GM23338 (cell line): ENCODE results near the gene CACNA1B. TPM values are rescaled to one million over a fixed set of nuclear protein-coding genes. Genes with fewer than 3 reads are reported as not detected.

Source experiments
- ATAC-seq: fragments of 200-7000 bp; cut with Tn5 transposase; 3 replicates; pipeline ENCODE4 v1.9.1; 2020
- DNase-seq: peaks from one replicate; pipeline ENCODE4 v3.0.0-alpha.2; 2015; ENCODE audit warnings: low spot score
- H2AFZ ChIP-seq: fragments of 200-600 bp; sonication (generic); 2 replicates; pipeline ENCODE4 v1.8.0; 2016; ENCODE audit warnings: antibody characterized with exemption, mild to moderate bottlenecking, moderate library complexity
- H3F3A ChIP-seq: fragments of 200-600 bp; sonication (generic); replicated peaks from 2 replicates; pipeline ENCODE4 v1.8.0; 2017; ENCODE audit warnings: antibody characterized with exemption, mixed run types, low read depth
- H3K27ac ChIP-seq: fragments of 200-600 bp; sonication (generic); 2 replicates; pipeline ENCODE4 v1.6.1; 2016; ENCODE audit warnings: low read depth
- H3K27me3 ChIP-seq: fragments of 200-600 bp; sonication (generic); 2 replicates; pipeline ENCODE4 v1.8.0; 2016; ENCODE audit warnings: mild to moderate bottlenecking, mixed run types, moderate library complexity; ENCODE audit not compliant: insufficient read depth
- H3K36me3 ChIP-seq: fragments of 200-600 bp; sonication (generic); 2 replicates; pipeline ENCODE4 v1.8.0; 2016; ENCODE audit warnings: mild to moderate bottlenecking; ENCODE audit not compliant: insufficient read depth
- H3K4me1 ChIP-seq: fragments of 200-600 bp; sonication (generic); 2 replicates; pipeline ENCODE4 v1.8.0; 2016; ENCODE audit warnings: mild to moderate bottlenecking, moderate library complexity; ENCODE audit not compliant: insufficient read depth
- H3K4me2 ChIP-seq: fragments of 200-600 bp; sonication (generic); 2 replicates; pipeline ENCODE4 v1.7.1; 2017; ENCODE audit warnings: mixed run types
- H3K4me3 ChIP-seq: fragments of 200-600 bp; sonication (generic); 2 replicates; pipeline ENCODE4 v1.6.1; 2016; ENCODE audit warnings: mixed run types
- H3K79me2 ChIP-seq: fragments of 200-600 bp; sonication (generic); replicated peaks from 2 replicates; pipeline ENCODE4 v1.8.0; 2017; ENCODE audit warnings: mild to moderate bottlenecking; ENCODE audit not compliant: insufficient read depth
- H3K9me2 ChIP-seq: fragments of 200-600 bp; sonication (generic); 2 replicates; pipeline ENCODE4 v1.8.0; 2017; ENCODE audit not compliant: insufficient read depth
- H4K20me1 ChIP-seq: fragments of 200-600 bp; sonication (generic); replicated peaks from 2 replicates; pipeline ENCODE4 v1.8.0; 2017; ENCODE audit warnings: mild to moderate bottlenecking; ENCODE audit not compliant: insufficient read depth
- H3K27ac Mint-ChIP-seq: 2 replicates; pipeline ENCODE4 v1.8.0; 2020; ENCODE audit warnings: inconsistent platforms, mild to moderate bottlenecking, moderate library complexity, mixed read lengths
- H3K27me3 Mint-ChIP-seq: 3 replicates; pipeline ENCODE4 v1.8.0; 2022; ENCODE audit warnings: low read depth, mild to moderate bottlenecking, moderate library complexity, mixed read lengths, inconsistent platforms; ENCODE audit not compliant: insufficient read depth, poor library complexity
- H3K36me3 Mint-ChIP-seq: 3 replicates; pipeline ENCODE4 v1.8.0; 2021; ENCODE audit warnings: low read depth, mild to moderate bottlenecking, inconsistent platforms, moderate library complexity, mixed read lengths
- H3K4me1 Mint-ChIP-seq: 3 replicates; pipeline ENCODE4 v1.8.0; 2020; ENCODE audit warnings: mild to moderate bottlenecking, inconsistent platforms, mixed read lengths
- H3K4me3 Mint-ChIP-seq: 3 replicates; pipeline ENCODE4 v1.8.0; 2021; ENCODE audit warnings: moderate library complexity, mild to moderate bottlenecking, inconsistent platforms, mixed read lengths
- H3K9me3 Mint-ChIP-seq: 3 replicates; pipeline ENCODE4 v1.8.0; 2020; ENCODE audit warnings: moderate library complexity, mild to moderate bottlenecking, inconsistent platforms, mixed read lengths
- CREB1 ChIP-seq: fragments of 250-450 bp; sonication (Bioruptor Pico); IDR thresholded peaks from 2 replicates; pipeline ENCODE4 v1.5.0; 2020; ENCODE audit warnings: low read depth, mild to moderate bottlenecking, moderate library complexity
- CTCF ChIP-seq, 2 experiments: fragments of 200-600 bp in 1 of 2; sonication (generic) in 1 of 2; conservative IDR thresholded peaks; 2 replicates each; pipeline versions ENCODE4 v1.5.1 to v1.6.1; 2016 to 2017; ENCODE audit warnings: antibody characterized with exemption in 2 of 2, low read depth in 2 of 2, mild to moderate bottlenecking in 2 of 2, moderate library complexity in 1 of 2
- ETS1 ChIP-seq: IDR thresholded peaks from 2 replicates; pipeline ENCODE4 v1.6.1; 2016; ENCODE audit warnings: antibody characterized with exemption
- EZH2 ChIP-seq: fragments of 200-600 bp; sonication (generic); IDR thresholded peaks from one replicate; pipeline ENCODE4 v1.8.0; 2017; ENCODE audit warnings: antibody characterized with exemption, mild to moderate bottlenecking, low read depth; ENCODE audit not compliant: unreplicated experiment
- EZH2phosphoT487 ChIP-seq: fragments of 200-600 bp; sonication (generic); IDR thresholded peaks from one replicate; pipeline ENCODE4 v1.8.1; 2018; ENCODE audit warnings: antibody characterized with exemption; ENCODE audit not compliant: unreplicated experiment
- JUNB ChIP-seq: IDR thresholded peaks from one replicate; pipeline ENCODE4 v1.6.1; 2016; ENCODE audit warnings: antibody characterized with exemption; ENCODE audit not compliant: unreplicated experiment
- NANOG ChIP-seq: IDR thresholded peaks from 2 replicates; pipeline ENCODE4 v1.6.1; 2016; ENCODE audit warnings: antibody characterized with exemption, borderline replicate concordance
- POLR2AphosphoS5 ChIP-seq: IDR thresholded peaks from 2 replicates; pipeline ENCODE4 v1.6.1; 2016; ENCODE audit warnings: antibody characterized with exemption, low read depth
- REST ChIP-seq: IDR thresholded peaks from one replicate; pipeline ENCODE4 v1.6.1; 2018; ENCODE audit warnings: antibody characterized with exemption; ENCODE audit not compliant: unreplicated experiment
- STAT1 ChIP-seq: IDR thresholded peaks from one replicate; pipeline ENCODE4 v1.6.1; 2016; ENCODE audit warnings: antibody characterized with exemption; ENCODE audit not compliant: unreplicated experiment
- ZNF114 ChIP-seq: fragments of 250-450 bp; sonication (Bioruptor Pico); IDR thresholded peaks from 2 replicates; pipeline ENCODE4 v1.5.0; 2020; ENCODE audit warnings: mild to moderate bottlenecking, moderate library complexity
- ZNF331 ChIP-seq: fragments of 250-450 bp; sonication (Bioruptor Pico); IDR thresholded peaks from 2 replicates; pipeline ENCODE4 v1.5.0; 2020; ENCODE audit warnings: low read depth, mild to moderate bottlenecking, moderate library complexity
- ZNF462 ChIP-seq: fragments of 250-450 bp; sonication (Bioruptor Pico); IDR thresholded peaks from 2 replicates; pipeline ENCODE4 v1.5.0; 2020; ENCODE audit warnings: mild to moderate bottlenecking, moderate library complexity
- polyA plus RNA-seq: library from polyadenylated mRNA; unstranded; fragments of >200 nt; fragmentation: Nextera tagmentation; extraction: Ambion mirVana; gene quantifications from 2 replicates; pipeline ENCODE4 v1.2.1, GENCODE V29; 2016
- total RNA-seq: library from RNA; depleted of rRNA; stranded (reverse); fragments of >200 nt; shearing (Covaris generic); gene quantifications from 2 replicates; pipeline ENCODE4 v1.2.3, GENCODE V29; 2014

Gene CACNA1B
- total and polyA plus RNA-seq, 2 experiments from 2014 or later: 1.1 to 10.4 TPM

- no peak for DNase-seq
- Histone ChIP-seq H3K36me3 (no peaks in the 10 kb centered on the region), H3K9me2 (no peaks in the 10 kb centered on the region), H3F3A (no peaks in the 10 kb centered on the region), H4K20me1 (no peaks in the 10 kb centered on the region), H3K4me1 (no peaks in the 10 kb centered on the region), H3K27me3 (no peaks in the 10 kb centered on the region), H3K4me3 (no peak overlapping the region), H3K79me2 (no peaks in the 10 kb centered on the region), H3K4me2 (no peak overlapping the region), H3K27ac (no peak overlapping the region), H2AFZ (no peak overlapping the region)
- no peak overlapping the region for H3K27ac Mint-ChIP-seq
- peaks cover 58% of the 10 kb centered on the region for H3K9me3 Mint-ChIP-seq
- H3K4me3 Mint-ChIP-seq: no peak overlapping the region
- H3K4me1 Mint-ChIP-seq: no peaks in the 10 kb centered on the region; the same call in 2 of the 3 replicates
- peaks cover 15% of the 10 kb centered on the region for H3K27me3 Mint-ChIP-seq
- peaks cover 67% of the 10 kb centered on the region for H3K36me3 Mint-ChIP-seq
- TF ChIP-seq EZH2phosphoT487: no peak
- TF ChIP-seq CREB1 (CRISPR knock-in tag): no peak
- no peak for TF ChIP-seq STAT1
- TF ChIP-seq ZNF114: no peak
- TF ChIP-seq REST: no peak
- TF ChIP-seq ZNF331 (CRISPR knock-in tag): no peak
- TF ChIP-seq NANOG: no peak
- TF ChIP-seq JUNB: no peak
- no peak for TF ChIP-seq EZH2
- no peak for TF ChIP-seq ETS1
- no peak for TF ChIP-seq CTCF (conservative IDR thresholded peaks at IDR 0.05; ENCODE audit: low read depth in 2 of 2)
- TF ChIP-seq POLR2AphosphoS5: no peak
- TF ChIP-seq ZNF462 (CRISPR knock-in tag): no peak
- no peak for ATAC-seq
Measured at GRCh38 chr9:138117101-138117750, 239.6 kb downstream of the CACNA1B start.
